OCI-LY1 (cell line): ENCODE data around the gene KIAA1549.

Experiments used
- H2AFZ ChIP-seq: fragments of 200-600 bp; sonication (generic), shearing (Covaris generic); 2 replicates; pipeline ENCODE4 v1.6.0; 2014; ENCODE audit warnings: antibody characterized with exemption, mild to moderate bottlenecking, low read length
- H3F3A ChIP-seq: fragments of 200-600 bp; sonication (generic), shearing (Covaris generic); 2 replicates; pipeline ENCODE4 v1.6.0; 2014; ENCODE audit warnings: mild to moderate bottlenecking, antibody characterized with exemption, low read length, moderate library complexity; ENCODE audit not compliant: insufficient read depth
- H3K27ac ChIP-seq: fragments of 200-600 bp; sonication (generic); 2 replicates; pipeline ENCODE4 v1.5.1; 2014; ENCODE audit warnings: low read length, mixed run types, mild to moderate bottlenecking, low read depth; ENCODE audit not compliant: poor library complexity, severe bottlenecking
- H3K27me3 ChIP-seq: fragments of 200-600 bp; sonication (generic); 2 replicates; pipeline ENCODE4 v1.6.0; 2014; ENCODE audit warnings: antibody characterized with exemption, mild to moderate bottlenecking, low read length, moderate library complexity; ENCODE audit not compliant: insufficient read depth
- H3K36me3 ChIP-seq: fragments of 200-600 bp; sonication (generic); 2 replicates; pipeline ENCODE4 v1.6.1; 2014; ENCODE audit warnings: mild to moderate bottlenecking, antibody characterized with exemption, low read length, moderate library complexity, mixed read lengths; ENCODE audit not compliant: insufficient read depth
- H3K4me1 ChIP-seq: fragments of 200-600 bp; sonication (generic); 2 replicates; pipeline ENCODE4 v1.5.1; 2014; ENCODE audit warnings: mild to moderate bottlenecking, low read length, moderate library complexity; ENCODE audit not compliant: insufficient read depth, severe bottlenecking
- H3K4me2 ChIP-seq: fragments of 200-600 bp; sonication (generic), shearing (Covaris generic); 2 replicates; pipeline ENCODE4 v1.6.1; 2014; ENCODE audit warnings: low read length
- H3K4me3 ChIP-seq: fragments of 200-600 bp; sonication (generic); 2 replicates; pipeline ENCODE4 v1.5.1; 2014; ENCODE audit warnings: low read length, low read depth, mild to moderate bottlenecking, mixed read lengths; ENCODE audit not compliant: poor library complexity, severe bottlenecking
- H3K79me2 ChIP-seq: fragments of 200-600 bp; shearing (Covaris generic); 2 replicates; pipeline ENCODE4 v1.6.1; 2016; ENCODE audit warnings: mixed run types, low read length, mixed read lengths; ENCODE audit not compliant: insufficient read depth
- H3K9ac ChIP-seq: fragments of 200-600 bp; sonication (generic), shearing (Covaris generic); 2 replicates; pipeline ENCODE4 v1.6.1; 2014; ENCODE audit warnings: mild to moderate bottlenecking, low read length, mixed read lengths
- H3K9me2 ChIP-seq: fragments of 200-600 bp; sonication (generic), shearing (Covaris generic); 2 replicates; pipeline ENCODE4 v1.6.1; 2014; ENCODE audit warnings: low read depth, mild to moderate bottlenecking, low read length, mixed read lengths
- H3K9me3 ChIP-seq: fragments of 200-600 bp; shearing (Covaris generic); 2 replicates; pipeline ENCODE4 v1.6.1; 2014; ENCODE audit warnings: low read length, mixed read lengths
- H4K20me1 ChIP-seq: fragments of 200-600 bp; sonication (generic), shearing (Covaris generic); 2 replicates; pipeline ENCODE4 v1.6.0; 2016; ENCODE audit warnings: mild to moderate bottlenecking, low read length; ENCODE audit not compliant: insufficient read depth
- CTCF ChIP-seq: fragments of 200-600 bp; sonication (generic), shearing (Covaris generic); IDR thresholded peaks from 2 replicates; pipeline ENCODE4 v1.5.1; 2017; ENCODE audit warnings: mild to moderate bottlenecking, antibody characterized with exemption, low read length, moderate library complexity, mixed read lengths
- EZH2 ChIP-seq: fragments of 200-600 bp; sonication (generic), shearing (Covaris generic); IDR thresholded peaks from 2 replicates; pipeline ENCODE4 v1.8.0; 2017; ENCODE audit warnings: borderline replicate concordance, mixed run types, mild to moderate bottlenecking, antibody characterized with exemption, low read length, moderate library complexity, mixed read lengths

The KIAA1549 gene

DNA sequence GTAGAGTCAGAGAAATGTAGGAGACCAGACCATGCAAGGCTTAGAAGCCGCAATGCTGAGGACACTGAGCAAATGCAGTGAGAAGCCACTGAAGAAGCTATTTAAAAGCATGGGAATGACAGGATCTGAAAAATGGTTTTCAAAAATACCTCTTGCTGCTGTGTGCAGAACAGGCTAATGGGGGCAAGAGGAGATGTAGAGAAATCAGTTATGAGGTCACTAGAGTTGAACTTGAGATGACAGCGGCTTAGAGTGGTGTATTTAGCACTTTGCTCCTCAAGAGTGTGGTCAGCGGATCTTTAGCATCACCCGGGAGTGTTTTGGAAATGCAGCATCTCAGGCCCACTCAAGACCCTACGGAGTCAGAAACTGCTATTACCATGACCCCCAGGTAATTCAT is 48.8 kb downstream of the KIAA1549 start:
- H3K4me2 ChIP-seq = no peak overlapping the region
- H3K9ac ChIP-seq = no peak overlapping the region
- peaks cover 5% of the 10 kb centered on the region; the same call in 1 of the 2 replicates for H3K27me3 ChIP-seq
- no peak overlapping the region for H3K27ac ChIP-seq
- H3K79me2 ChIP-seq = no peaks in the 10 kb centered on the region
- H3F3A ChIP-seq = no peaks in the 10 kb centered on the region
- no peaks in the 10 kb centered on the region for H3K9me3 ChIP-seq
- no peak overlapping the region for H2AFZ ChIP-seq
- TF ChIP-seq CTCF = no peak
- no peak for TF ChIP-seq EZH2
- H4K20me1 ChIP-seq = no peaks in the 10 kb centered on the region
- H3K4me3 ChIP-seq = no peak overlapping the region
- no peaks in the 10 kb centered on the region for H3K4me1 ChIP-seq
- no peaks in the 10 kb centered on the region for H3K36me3 ChIP-seq
- H3K9me2 ChIP-seq = no peaks in the 10 kb centered on the region

DNA sequence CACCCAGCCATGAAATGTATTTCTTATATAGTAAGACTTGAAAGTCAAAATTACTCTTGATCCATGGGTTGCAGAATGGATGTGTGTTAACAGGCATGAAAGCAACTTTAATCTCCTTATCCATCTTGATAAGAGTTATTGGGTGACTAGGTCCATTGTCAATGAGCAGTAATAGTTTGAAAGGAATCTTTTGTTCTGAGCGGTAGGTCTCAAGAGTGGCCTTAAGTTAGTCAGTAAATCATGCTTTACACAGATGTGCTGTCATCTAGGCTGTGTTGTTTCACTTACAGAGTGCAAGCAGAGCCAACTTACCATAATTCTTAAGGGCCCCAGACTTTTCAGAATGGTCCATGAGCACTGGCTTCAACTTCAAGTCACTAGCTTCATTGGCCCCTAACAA is 51.2 kb downstream of the KIAA1549 start:
- H2AFZ ChIP-seq = no peak overlapping the region
- no peak overlapping the region for H3K9ac ChIP-seq
- no peaks in the 10 kb centered on the region for H3K9me2 ChIP-seq
- H3K79me2 ChIP-seq = no peaks in the 10 kb centered on the region
- no peaks in the 10 kb centered on the region for H3K36me3 ChIP-seq
- no peaks in the 10 kb centered on the region for H3F3A ChIP-seq
- TF ChIP-seq CTCF = no peak
- no peak for TF ChIP-seq EZH2
- no peak overlapping the region for H3K27ac ChIP-seq
- no peaks in the 10 kb centered on the region for H3K4me1 ChIP-seq
- H4K20me1 ChIP-seq = no peaks in the 10 kb centered on the region
- H3K27me3 ChIP-seq = peaks cover 8% of the 10 kb centered on the region; the same call in 1 of the 2 replicates
- no peak overlapping the region for H3K4me3 ChIP-seq
- H3K4me2 ChIP-seq = no peak overlapping the region
- H3K9me3 ChIP-seq = no peaks in the 10 kb centered on the region

GRCh38 chr7:138926241-138926612 is 55.0 kb downstream of the KIAA1549 start:
- Histone ChIP-seq H4K20me1 (no peaks in the 10 kb centered on the region), H2AFZ (no peak overlapping the region), H3K27me3 (peaks cover 10% of the 10 kb centered on the region; the same call in 1 of the 2 replicates), H3K4me3 (no peak overlapping the region), H3K9ac (no peak overlapping the region), H3K4me2 (no peak overlapping the region), H3K9me3 (no peaks in the 10 kb centered on the region), H3K36me3 (no peaks in the 10 kb centered on the region), H3F3A (no peaks in the 10 kb centered on the region), H3K9me2 (no peaks in the 10 kb centered on the region), H3K4me1 (no peaks in the 10 kb centered on the region), H3K27ac (no peak overlapping the region), H3K79me2 (no peaks in the 10 kb centered on the region)
- TF ChIP-seq EZH2 = no peak

GRCh38 chr7:138924501-138925225 is 56.5 kb downstream of the KIAA1549 start:
- H3K79me2 ChIP-seq = no peaks in the 10 kb centered on the region
- H3K9me2 ChIP-seq = no peaks in the 10 kb centered on the region
- H3K27ac ChIP-seq = no peak overlapping the region
- H3F3A ChIP-seq = no peaks in the 10 kb centered on the region
- H3K27me3 ChIP-seq = peaks cover 16% of the 10 kb centered on the region; the same call in 1 of the 2 replicates
- TF ChIP-seq CTCF = no peak
- no peak for TF ChIP-seq EZH2
- H4K20me1 ChIP-seq = no peaks in the 10 kb centered on the region
- H3K9ac ChIP-seq = no peak overlapping the region
- H3K4me2 ChIP-seq = no peak overlapping the region
- H3K4me1 ChIP-seq = no peaks in the 10 kb centered on the region
- H2AFZ ChIP-seq = no peak overlapping the region
- no peaks in the 10 kb centered on the region for H3K9me3 ChIP-seq
- no peaks in the 10 kb centered on the region for H3K36me3 ChIP-seq
- H3K4me3 ChIP-seq = no peak overlapping the region
